HepG2 (cell line): ENCODE measurements around the gene FBN3. TPM values are rescaled to one million over a fixed set of nuclear protein-coding genes. Genes with fewer than 3 reads are reported as not detected.

Source experiments
- ARID4A ChIP-seq: sonication (generic); formaldehyde crosslinking; IDR thresholded peaks from 2 replicates; pipeline ENCODE4 v1.5.0; 2020; ENCODE audit warnings: mild to moderate bottlenecking, missing genetic modification reagents, borderline replicate concordance
- ARNTL ChIP-seq: sonication (generic); formaldehyde crosslinking; IDR thresholded peaks from 2 replicates; pipeline ENCODE4 v1.4.0; 2020; ENCODE audit warnings: mild to moderate bottlenecking, missing genetic modification reagents
- ATF2 ChIP-seq: sonication (generic); formaldehyde crosslinking; IDR thresholded peaks from 2 replicates; pipeline ENCODE4 v1.4.0; 2020; ENCODE audit warnings: missing genetic modification reagents
- CENPBD1 ChIP-seq: sonication (generic); formaldehyde crosslinking; IDR thresholded peaks from 2 replicates; pipeline ENCODE4 v1.8.0; 2022; ENCODE audit warnings: missing genetic modification reagents, low read depth, mild to moderate bottlenecking, borderline replicate concordance
- FOXA3 ChIP-seq: IDR thresholded peaks from 2 replicates; pipeline ENCODE4 v1.6.1; 2016; ENCODE audit warnings: missing genetic modification reagents, missing compliant biosample characterization
- FOXK1 ChIP-seq: sonication (generic); formaldehyde crosslinking; IDR thresholded peaks from 2 replicates; pipeline ENCODE4 v1.4.0; 2020; ENCODE audit warnings: low read depth, missing genetic modification reagents, borderline replicate concordance
- MAZ ChIP-seq, 2 experiments: sonication (generic) in 1 of 2; formaldehyde crosslinking in 1 of 2; IDR thresholded peaks; 2 replicates each; pipeline versions ENCODE4 v1.5.0 to v1.6.1; 2012 to 2020; ENCODE audit warnings: low read depth in 2 of 2, mild to moderate bottlenecking in 2 of 2, borderline replicate concordance in 1 of 2, improper control_type of control experiment in 1 of 2, low read length in 1 of 2, missing genetic modification reagents in 1 of 2, moderate library complexity in 1 of 2
- MIXL1 ChIP-seq: IDR thresholded peaks from 2 replicates; pipeline ENCODE4 v1.6.1; 2016
- POGK ChIP-seq: sonication (generic); formaldehyde crosslinking; conservative IDR thresholded peaks from 2 replicates; pipeline ENCODE4 v1.8.0; 2022; ENCODE audit warnings: mild to moderate bottlenecking, moderate library complexity, missing genetic modification reagents
- REPIN1 ChIP-seq: sonication (generic); formaldehyde crosslinking; IDR thresholded peaks from 2 replicates; pipeline ENCODE4 v1.8.0; 2022; ENCODE audit warnings: missing genetic modification reagents, low read depth, mild to moderate bottlenecking, borderline replicate concordance
- RXRB ChIP-seq: IDR thresholded peaks from 2 replicates; pipeline ENCODE4 v1.6.1; 2016; ENCODE audit warnings: borderline replicate concordance, missing genetic modification reagents, missing compliant biosample characterization
- SALL2 ChIP-seq: sonication (generic); formaldehyde crosslinking; IDR thresholded peaks from 2 replicates; pipeline ENCODE4 v1.8.1; 2023; ENCODE audit warnings: mild to moderate bottlenecking, missing genetic modification reagents, inconsistent platforms
- ZFP1 ChIP-seq: IDR thresholded peaks from 2 replicates; pipeline ENCODE4 v1.6.1; 2016
- ZNF580 ChIP-seq: IDR thresholded peaks from 2 replicates; pipeline ENCODE4 v1.6.1; 2016; ENCODE audit warnings: low read depth, borderline replicate concordance
- ZNF598 ChIP-seq: sonication (generic); formaldehyde crosslinking; IDR thresholded peaks from 2 replicates; pipeline ENCODE4 v1.5.1; 2020; ENCODE audit warnings: mild to moderate bottlenecking, missing genetic modification reagents, borderline replicate concordance
- ZNF782 ChIP-seq: sonication (generic); formaldehyde crosslinking; IDR thresholded peaks from 2 replicates; pipeline ENCODE4 v1.4.0; 2020; ENCODE audit warnings: missing genetic modification reagents, mild to moderate bottlenecking, borderline replicate concordance
- ZUFSP ChIP-seq: sonication (generic); formaldehyde crosslinking; IDR thresholded peaks from 2 replicates; pipeline ENCODE4 v1.9.0; 2021; ENCODE audit warnings: missing genetic modification reagents, mild to moderate bottlenecking, borderline replicate concordance
- polyA plus RNA-seq, 8 experiments: library from polyadenylated mRNA; depleted of rRNA in 3 of 8; stranded (reverse) in 7 of 8; unstranded in 1 of 8; fragments of >200 nt; fragmentation: Illumina TruSeq in 4 of 8; extraction: Trizol in 4 of 8; gene quantifications; 2 replicates each; pipeline versions ENCODE4 v1.2.1 to v1.2.3, GENCODE V29; 2011 to 2016; ENCODE audit warnings: low read depth in 4 of 8, missing spikeins in 1 of 8, mixed read lengths in 1 of 8; ENCODE audit not compliant: insufficient read depth in 1 of 8
- total RNA-seq, 5 experiments: library from RNA; depleted of rRNA; stranded (reverse); fragments of >200 nt; fragmentation: Illumina TruSeq; extraction: Trizol; gene quantifications; 2 replicates each; pipeline ENCODE4 v1.2.3, GENCODE V29; 2016; ENCODE audit warnings: low read depth in 1 of 5

Gene FBN3
- total and polyA plus RNA-seq, 2 of the 13 experiments (the other 11 are each of a cell fraction or from before 2014, with no cell fraction given), result 0.20 to 1.3 TPM

- TF ChIP-seq ZNF580 (peak; percentile 58; the same call in 1 of the 2 replicates), POGK (CRISPR knock-in tag) (0 out of 2 replicates have a peak, but pooled peaks have one; percentile 29), CENPBD1 (CRISPR knock-in tag) (no peak), ZNF782 (CRISPR knock-in tag) (no peak), FOXA3 (CRISPR knock-in tag) (peak; percentile 44; the same call in 1 of the 2 replicates), MAZ (IDR thresholded peaks at IDR 0.05; ENCODE audit: borderline replicate concordance, low read depth, low read length) (peak; percentile 50; the same call in 1 of the 2 replicates), MAZ (CRISPR knock-in tag; IDR thresholded peaks at IDR 0.05; ENCODE audit: low read depth) (no peak), REPIN1 (peak; percentile 81; the same call in 1 of the 2 replicates), ATF2 (CRISPR knock-in tag) (peak; percentile 25; the same call in 1 of the 2 replicates), ZNF598 (CRISPR knock-in tag) (no peak), MIXL1 (peak; percentile 98), FOXK1 (CRISPR knock-in tag) (peak; percentile 26; the same call in 1 of the 2 replicates), ZFP1 (CRISPR knock-in tag) (0 out of 2 replicates have a peak, but pooled peaks have one; percentile 54), ARNTL (CRISPR knock-in tag) (0 out of 2 replicates have a peak, but pooled peaks have one; percentile 33), ZUFSP (peak; percentile 4; the same call in 1 of the 2 replicates), ARID4A (CRISPR knock-in tag) (peak; percentile 46; the same call in 1 of the 2 replicates), RXRB (CRISPR knock-in tag) (peak; percentile 56; the same call in 1 of the 2 replicates), SALL2 (CRISPR knock-in tag) (no peak)
Measured at GRCh38 chr19:8158411-8159074, 9.2 kb upstream of the FBN3 start (continued).
